HepG2 (cell line): ENCODE data around the gene RHOV. TPM values are rescaled to one million over a fixed set of nuclear protein-coding genes. Genes with fewer than 3 reads are reported as not detected.

ENCODE experiments used
- BATF2 ChIP-seq: sonication (generic); formaldehyde crosslinking; IDR thresholded peaks from 2 replicates; pipeline ENCODE4 v1.8.0; 2022; ENCODE audit warnings: mild to moderate bottlenecking, missing genetic modification reagents, moderate library complexity
- EHMT2 ChIP-seq: fragments of 200-600 bp; sonication (generic); IDR thresholded peaks from 2 replicates; pipeline ENCODE4 v1.7.0; 2017; ENCODE audit warnings: antibody characterized with exemption, low read depth, low read length, borderline replicate concordance
- HNF1A ChIP-seq, 2 experiments: sonication (generic) in 1 of 2; formaldehyde crosslinking in 1 of 2; IDR thresholded peaks; 2 replicates each; pipeline versions ENCODE4 v1.4.0 to v1.6.1; 2016 to 2020; ENCODE audit warnings: borderline replicate concordance in 1 of 2, low read depth in 1 of 2, mild to moderate bottlenecking in 1 of 2, missing genetic modification reagents in 1 of 2
- HOXA3 ChIP-seq: sonication (generic); formaldehyde crosslinking; IDR thresholded peaks from 2 replicates; pipeline ENCODE4 v1.5.0; 2020; ENCODE audit warnings: missing genetic modification reagents
- MAZ ChIP-seq, 2 experiments: sonication (generic) in 1 of 2; formaldehyde crosslinking in 1 of 2; IDR thresholded peaks; 2 replicates each; pipeline versions ENCODE4 v1.5.0 to v1.6.1; 2012 to 2020; ENCODE audit warnings: low read depth in 2 of 2, mild to moderate bottlenecking in 2 of 2, borderline replicate concordance in 1 of 2, improper control_type of control experiment in 1 of 2, low read length in 1 of 2, missing genetic modification reagents in 1 of 2, moderate library complexity in 1 of 2
- RXRA ChIP-seq: sonication (generic); formaldehyde crosslinking; IDR thresholded peaks from 2 replicates; pipeline ENCODE4 v1.5.1; 2020; ENCODE audit warnings: missing genetic modification reagents
- SRF ChIP-seq: IDR thresholded peaks from 2 replicates; pipeline ENCODE4 v1.6.1; 2011; ENCODE audit warnings: mild to moderate bottlenecking, low read depth, low read length, moderate library complexity
- ZNF343 ChIP-seq: sonication (generic); formaldehyde crosslinking; IDR thresholded peaks from 2 replicates; pipeline ENCODE4 v1.4.0; 2020; ENCODE audit warnings: mild to moderate bottlenecking, missing genetic modification reagents
- ZNF484 ChIP-seq: sonication (generic); formaldehyde crosslinking; IDR thresholded peaks from 2 replicates; pipeline ENCODE4 v1.5.1; 2020; ENCODE audit warnings: mild to moderate bottlenecking, low read depth, missing genetic modification reagents, borderline replicate concordance
- ZNF749 ChIP-seq: sonication (generic); formaldehyde crosslinking; IDR thresholded peaks from 2 replicates; pipeline ENCODE4 v1.8.0; 2022; ENCODE audit warnings: mild to moderate bottlenecking, missing genetic modification reagents, moderate library complexity, borderline replicate concordance
- polyA plus RNA-seq, 8 experiments: library from polyadenylated mRNA; depleted of rRNA in 3 of 8; stranded (reverse) in 7 of 8; unstranded in 1 of 8; fragments of >200 nt; fragmentation: Illumina TruSeq in 4 of 8; extraction: Trizol in 4 of 8; gene quantifications; 2 replicates each; pipeline versions ENCODE4 v1.2.1 to v1.2.3, GENCODE V29; 2011 to 2016; ENCODE audit warnings: low read depth in 4 of 8, missing spikeins in 1 of 8, mixed read lengths in 1 of 8; ENCODE audit not compliant: insufficient read depth in 1 of 8
- total RNA-seq, 5 experiments: library from RNA; depleted of rRNA; stranded (reverse); fragments of >200 nt; fragmentation: Illumina TruSeq; extraction: Trizol; gene quantifications; 2 replicates each; pipeline ENCODE4 v1.2.3, GENCODE V29; 2016; ENCODE audit warnings: low read depth in 1 of 5
- TF ChIP-seq, protein P1 (sequence below): sonication (generic); formaldehyde crosslinking; IDR thresholded peaks from 2 replicates; pipeline ENCODE4 v1.4.0; 2020; ENCODE audit warnings: missing genetic modification reagents
- TF ChIP-seq, protein P2 (sequence below): sonication (generic); formaldehyde crosslinking; IDR thresholded peaks from 2 replicates; pipeline ENCODE4 v1.9.0; 2022; ENCODE audit warnings: missing genetic modification reagents, mild to moderate bottlenecking, borderline replicate concordance

Gene RHOV
- total and polyA plus RNA-seq, 2 of the 13 experiments (the other 11 are each of a cell fraction or from before 2014, with no cell fraction given) = 0.17 to 0.18 TPM

DNA sequence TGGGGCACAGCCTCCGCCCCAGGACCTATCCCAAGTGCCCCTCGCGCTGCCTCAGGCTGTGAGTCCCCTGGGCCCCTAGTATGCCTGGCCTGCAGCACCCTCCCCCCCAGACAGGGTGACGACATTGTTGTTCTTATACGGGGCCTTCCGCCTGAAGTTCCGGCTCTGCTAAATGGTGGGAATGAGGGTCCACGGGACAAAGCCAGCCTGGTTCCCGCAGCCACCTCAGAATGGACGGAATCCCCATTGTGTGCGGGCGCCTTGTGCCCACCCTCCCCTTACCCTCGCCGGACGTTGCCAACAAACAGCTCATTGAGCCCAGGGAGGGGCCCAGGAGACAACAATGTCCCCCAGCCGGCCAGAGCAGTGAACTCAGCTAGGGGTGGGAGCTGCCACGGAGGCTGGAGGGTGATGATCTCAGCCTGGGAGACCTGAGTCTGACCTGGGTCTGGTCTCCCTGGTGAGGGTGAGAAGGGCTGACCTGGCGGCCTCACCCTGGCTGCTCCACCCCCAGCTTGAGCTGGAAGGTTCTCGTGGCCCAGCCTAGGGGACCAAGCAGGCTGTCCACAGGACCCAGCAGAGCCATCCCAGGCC is 44.9 kb upstream of the RHOV start (continued):
- TF ChIP-seq ZNF343 (CRISPR knock-in tag) (no peak), BATF2 (CRISPR knock-in tag) (no peak), ZNF484 (no peak), HOXA3 (CRISPR knock-in tag) (no peak), ZNF749 (no peak), RXRA (CRISPR knock-in tag) (peak; percentile 15; the same call in 1 of the 2 replicates), MAZ (IDR thresholded peaks at IDR 0.05; ENCODE audit: borderline replicate concordance, low read depth, low read length) (no peak), MAZ (CRISPR knock-in tag; IDR thresholded peaks at IDR 0.05; ENCODE audit: low read depth) (0 out of 2 replicates have a peak, but pooled peaks have one; percentile 43), SRF (no peak), HNF1A (IDR thresholded peaks at IDR 0.05; ENCODE audit: low read depth) (no peak), HNF1A (CRISPR knock-in tag; IDR thresholded peaks at IDR 0.05; ENCODE audit: borderline replicate concordance) (no peak), EHMT2 (no peak)
- TF ChIP-seq, protein P1, sequence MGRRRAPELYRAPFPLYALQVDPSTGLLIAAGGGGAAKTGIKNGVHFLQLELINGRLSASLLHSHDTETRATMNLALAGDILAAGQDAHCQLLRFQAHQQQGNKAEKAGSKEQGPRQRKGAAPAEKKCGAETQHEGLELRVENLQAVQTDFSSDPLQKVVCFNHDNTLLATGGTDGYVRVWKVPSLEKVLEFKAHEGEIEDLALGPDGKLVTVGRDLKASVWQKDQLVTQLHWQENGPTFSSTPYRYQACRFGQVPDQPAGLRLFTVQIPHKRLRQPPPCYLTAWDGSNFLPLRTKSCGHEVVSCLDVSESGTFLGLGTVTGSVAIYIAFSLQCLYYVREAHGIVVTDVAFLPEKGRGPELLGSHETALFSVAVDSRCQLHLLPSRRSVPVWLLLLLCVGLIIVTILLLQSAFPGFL (CRISPR knock-in tag) = no peak
- TF ChIP-seq, protein P2, sequence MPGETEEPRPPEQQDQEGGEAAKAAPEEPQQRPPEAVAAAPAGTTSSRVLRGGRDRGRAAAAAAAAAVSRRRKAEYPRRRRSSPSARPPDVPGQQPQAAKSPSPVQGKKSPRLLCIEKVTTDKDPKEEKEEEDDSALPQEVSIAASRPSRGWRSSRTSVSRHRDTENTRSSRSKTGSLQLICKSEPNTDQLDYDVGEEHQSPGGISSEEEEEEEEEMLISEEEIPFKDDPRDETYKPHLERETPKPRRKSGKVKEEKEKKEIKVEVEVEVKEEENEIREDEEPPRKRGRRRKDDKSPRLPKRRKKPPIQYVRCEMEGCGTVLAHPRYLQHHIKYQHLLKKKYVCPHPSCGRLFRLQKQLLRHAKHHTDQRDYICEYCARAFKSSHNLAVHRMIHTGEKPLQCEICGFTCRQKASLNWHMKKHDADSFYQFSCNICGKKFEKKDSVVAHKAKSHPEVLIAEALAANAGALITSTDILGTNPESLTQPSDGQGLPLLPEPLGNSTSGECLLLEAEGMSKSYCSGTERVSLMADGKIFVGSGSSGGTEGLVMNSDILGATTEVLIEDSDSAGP (CRISPR knock-in tag) = no peak; the same call in 1 of the 2 replicates
